Stomach (tissue), 4 donors: ENCODE results near the gene TMEM101.

Experiments used
- CTCF ChIP-seq, 7 experiments: fragments of 450-650 bp in 4 of 7; fragments of 200-600 bp in 3 of 7; sonication (generic) in 3 of 7; IDR thresholded peaks; one replicate each; pipeline ENCODE4 v1.5.1; 2016 to 2019; ENCODE audit warnings: antibody characterized with exemption in 7 of 7, control low read depth in 2 of 7, mild to moderate bottlenecking in 1 of 7
- EP300 ChIP-seq: sonication (generic); formaldehyde crosslinking; IDR thresholded peaks from one replicate; pipeline ENCODE4 v1.6.1; 2017; ENCODE audit warnings: antibody characterized with exemption
- POLR2AphosphoS5 ChIP-seq, 3 donors: sonication (generic); formaldehyde crosslinking; IDR thresholded peaks; one replicate each; pipeline ENCODE4 v1.6.1; 2016; ENCODE audit warnings: antibody characterized with exemption in 3 of 3

DNA sequence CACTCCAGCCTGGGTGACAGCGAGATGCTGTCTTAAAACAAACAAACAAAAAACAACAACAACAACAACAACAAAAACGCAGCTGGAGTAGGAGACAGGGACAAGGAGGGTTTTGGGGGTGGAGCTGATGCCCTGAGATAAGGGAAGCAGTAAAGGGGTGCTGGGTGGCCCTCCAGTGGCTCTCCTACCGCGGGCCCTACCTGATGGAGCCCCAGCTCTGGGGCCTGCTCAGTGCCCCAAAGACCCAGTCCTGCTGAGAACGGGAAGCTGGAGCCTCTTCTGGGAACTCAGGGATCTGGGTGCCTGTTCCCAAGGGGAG, 31.6 kb downstream of the TMEM101 start:
- TF ChIP-seq CTCF (IDR thresholded peaks at IDR 0.05) (no peak), POLR2AphosphoS5 (IDR thresholded peaks at IDR 0.05) (no peak), EP300 (no peak)
